Stimulated activated CD8-positive, alpha-beta memory T cell treated with anti-CD3 and anti-CD28 coated beads, Interleukin-7, amount 100 ng/mL, for 1 hour (primary cell): ENCODE results near the gene TOMM20.

Experiments used
- DNase-seq, 2 donors: peaks; one replicate each; pipeline ENCODE4 v3.0.0-alpha.2; 2020; ENCODE audit warnings: low read depth in 2 of 2

Gene TOMM20

GRCh38 chr1:235134171-235134570 is 5.5 kb upstream of the TOMM20 start:
- no peak for DNase-seq

GRCh38 chr1:235133086-235133485 is 4.4 kb upstream of the TOMM20 start:
- no peak for DNase-seq

DNA sequence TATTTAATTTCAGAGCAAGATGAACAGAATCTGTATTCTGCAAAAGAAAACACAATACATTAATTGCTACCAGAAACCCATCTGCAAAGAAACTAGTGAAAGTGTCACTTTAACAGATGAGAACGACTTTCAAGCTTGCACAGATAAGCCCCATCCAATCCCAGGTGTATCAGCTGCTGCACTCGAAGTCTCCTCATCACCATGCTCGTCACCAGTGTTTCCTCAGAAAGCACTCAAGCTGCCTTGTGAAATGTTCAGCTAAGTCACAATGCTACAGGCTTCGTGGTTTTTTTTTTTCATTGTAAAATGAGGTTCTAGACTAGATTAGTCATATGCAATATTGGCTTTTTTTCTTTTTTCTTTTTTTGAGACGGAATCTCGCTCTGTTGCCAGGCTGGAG is 3.3 kb upstream of the TOMM20 start:
- DNase-seq = no peak

GRCh38 chr1:235130766-235131270 is 2.2 kb upstream of the TOMM20 start:
- no peak for DNase-seq

DNA sequence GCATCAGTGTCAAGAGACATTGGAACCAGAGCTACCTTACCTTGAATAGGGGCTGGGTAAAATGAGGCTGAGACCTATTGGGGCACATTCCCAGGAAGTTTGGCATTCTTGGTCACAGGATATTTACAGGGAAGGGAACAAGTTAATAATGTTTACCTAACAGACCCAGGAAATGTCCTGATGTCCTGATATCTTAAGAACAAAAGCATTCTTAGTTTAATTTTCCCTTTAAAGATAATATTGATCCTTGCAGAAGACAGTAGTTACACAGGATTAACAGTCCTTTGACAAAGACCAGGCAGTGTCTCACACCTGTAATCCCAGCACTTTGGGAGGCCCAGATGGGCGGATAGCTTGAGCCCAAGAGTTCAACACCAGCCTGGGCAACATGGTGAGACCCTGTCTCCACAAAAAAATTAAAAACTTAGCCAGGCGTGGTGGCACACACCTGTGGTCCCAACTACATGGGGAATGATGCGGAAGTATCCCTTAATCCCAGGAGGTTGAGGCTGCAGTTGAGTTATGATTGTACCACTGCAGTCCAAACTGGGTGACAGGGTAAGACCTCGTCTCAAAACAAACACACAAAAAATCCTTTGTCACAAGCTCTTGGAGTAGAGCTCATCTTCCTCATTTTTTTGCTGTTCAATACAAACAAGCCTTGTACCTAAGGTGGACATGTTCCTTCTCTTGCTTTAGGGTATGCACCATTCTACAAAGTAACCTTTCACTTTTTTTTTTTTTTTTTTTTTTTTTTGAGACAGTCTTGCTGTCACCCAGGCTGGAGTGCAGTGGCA is 1.3 kb upstream of the TOMM20 start:
- no peak for DNase-seq

DNA sequence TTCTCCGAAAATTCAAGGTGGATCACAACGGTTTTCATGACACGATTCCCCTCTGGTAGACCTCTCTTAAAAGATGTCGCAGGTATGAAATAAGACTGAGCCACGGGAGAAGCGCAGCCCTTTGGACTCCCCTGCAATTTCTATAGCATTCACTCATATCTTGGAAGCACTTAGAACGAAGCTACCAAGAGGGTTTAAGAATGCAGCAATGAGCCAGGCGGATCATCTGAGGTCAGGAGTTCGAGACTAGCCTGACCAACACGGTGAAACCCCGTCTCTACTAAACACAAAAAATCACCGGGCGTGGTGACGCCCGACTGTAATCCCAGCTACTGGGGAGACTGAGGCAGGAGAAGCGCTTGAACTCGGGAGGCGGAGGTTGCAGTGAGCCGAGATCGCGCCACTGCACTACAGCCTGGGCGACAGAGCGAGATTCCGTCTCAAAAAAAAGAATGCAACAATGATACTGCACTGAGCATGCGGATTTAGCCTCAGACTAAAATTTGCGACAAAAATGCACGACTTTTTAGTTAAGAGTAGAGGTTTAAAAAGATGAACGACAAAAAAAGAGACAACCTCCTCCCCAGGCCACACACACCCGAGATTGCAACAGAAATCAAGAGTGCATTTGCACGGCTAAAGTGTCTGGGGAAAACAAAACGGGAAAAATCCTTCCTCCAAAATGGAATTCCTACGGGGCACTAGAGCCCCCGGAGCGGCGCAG is 743 bp downstream of the TOMM20 start:
- DNase-seq = no peak

GRCh38 chr1:235127203-235127602 is 1.4 kb downstream of the TOMM20 start:
- DNase-seq = no peak

GRCh38 chr1:235124665-235125064 is 4.0 kb downstream of the TOMM20 start:
- DNase-seq = no peak

- DNase-seq = no peak
Observed at GRCh38 chr1:235124111-235124510, 4.5 kb downstream of the TOMM20 start.

- no peak for DNase-seq
Observed at GRCh38 chr1:235122348-235122747, 6.3 kb downstream of the TOMM20 start.

GRCh38 chr1:235113183-235113917 is 15.3 kb downstream of the TOMM20 start:
- DNase-seq = no peak

DNA sequence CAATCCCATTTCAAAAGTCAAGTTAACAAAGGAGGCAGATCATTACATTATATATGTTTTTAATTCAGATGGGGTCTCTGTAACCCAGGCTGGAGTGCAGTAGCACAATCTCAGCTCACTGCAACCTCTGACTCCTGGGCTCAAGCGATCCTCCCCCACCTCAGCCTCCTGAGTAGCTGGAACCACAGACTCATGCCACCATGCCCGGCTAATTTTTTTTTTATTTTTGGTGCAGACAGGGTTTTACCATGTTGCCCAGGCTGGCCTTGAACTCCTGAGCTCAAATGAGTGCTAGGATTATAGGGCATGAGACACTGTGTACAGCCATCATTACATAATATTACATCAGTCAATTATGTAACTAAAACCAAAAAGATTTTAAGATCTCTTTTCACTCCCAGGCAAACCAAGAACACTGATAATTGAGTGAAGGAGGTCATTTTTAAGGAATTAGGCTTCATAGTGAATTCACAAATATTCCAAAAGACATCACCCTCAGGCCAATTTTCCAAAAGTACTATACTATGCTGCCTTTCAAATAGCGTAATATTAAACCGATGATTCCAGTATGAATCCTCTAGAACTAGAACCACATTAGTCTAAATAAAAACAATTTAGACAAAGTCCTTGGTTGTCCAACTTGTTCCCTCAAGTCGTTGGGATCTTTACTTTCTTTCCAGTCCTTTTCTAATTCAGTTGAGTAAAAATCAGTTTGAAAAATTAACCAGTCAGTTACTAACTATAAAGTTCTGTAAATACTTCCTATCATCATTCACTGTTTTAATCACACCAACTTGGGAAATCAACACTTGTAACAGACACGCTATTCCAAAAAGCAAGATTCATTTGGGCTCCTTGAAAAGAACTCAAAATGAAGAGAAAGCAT is 16.1 kb downstream of the TOMM20 start:
- no peak for DNase-seq

GRCh38 chr1:235111107-235111506 is 17.5 kb downstream of the TOMM20 start:
- DNase-seq = no peak

DNA sequence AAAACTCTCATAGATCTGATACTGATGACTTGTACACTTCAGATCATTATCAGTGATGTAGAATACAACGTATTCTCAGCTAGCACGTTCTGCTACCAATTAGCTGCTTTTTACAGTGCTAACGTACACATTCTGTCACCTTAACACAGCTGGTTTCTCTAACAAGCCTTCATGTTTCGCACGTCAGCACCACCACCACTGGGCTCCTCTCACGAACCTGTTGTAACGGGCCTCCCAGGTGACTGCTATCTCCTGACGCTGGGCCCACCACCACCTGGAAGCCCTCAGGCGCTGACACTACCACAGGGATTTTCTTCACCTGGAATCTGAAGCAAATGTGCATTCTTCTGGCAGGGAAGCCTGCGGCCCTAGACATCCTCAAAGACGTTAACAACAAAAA is 19.8 kb downstream of the TOMM20 start:
- no peak for DNase-seq

DNA sequence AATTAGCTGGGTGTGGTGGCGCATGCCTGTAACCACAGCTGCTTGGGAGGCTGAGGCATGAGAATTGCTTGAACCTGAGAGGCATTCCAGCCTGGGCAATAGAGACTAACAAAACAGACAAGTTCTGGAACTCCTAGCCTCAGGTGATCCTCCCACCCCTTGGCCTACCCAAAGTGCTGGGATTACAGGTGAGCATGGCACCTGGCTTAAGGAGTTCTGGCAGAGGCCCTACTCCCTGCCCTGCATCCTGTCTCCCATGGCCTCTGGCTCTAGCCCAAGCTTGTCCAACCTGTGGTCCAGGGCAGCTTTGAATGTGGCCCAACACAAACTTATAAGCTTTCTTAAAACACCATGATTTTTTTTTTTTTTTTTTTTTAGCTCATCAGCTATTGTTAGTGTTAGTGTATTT is 20.4 kb downstream of the TOMM20 start:
- no peak for DNase-seq

GRCh38 chr1:235107368-235108184 is 21.1 kb downstream of the TOMM20 start:
- DNase-seq = no peak

- DNase-seq = no peak
Observed at GRCh38 chr1:235106457-235106856, 22.2 kb downstream of the TOMM20 start.

DNA sequence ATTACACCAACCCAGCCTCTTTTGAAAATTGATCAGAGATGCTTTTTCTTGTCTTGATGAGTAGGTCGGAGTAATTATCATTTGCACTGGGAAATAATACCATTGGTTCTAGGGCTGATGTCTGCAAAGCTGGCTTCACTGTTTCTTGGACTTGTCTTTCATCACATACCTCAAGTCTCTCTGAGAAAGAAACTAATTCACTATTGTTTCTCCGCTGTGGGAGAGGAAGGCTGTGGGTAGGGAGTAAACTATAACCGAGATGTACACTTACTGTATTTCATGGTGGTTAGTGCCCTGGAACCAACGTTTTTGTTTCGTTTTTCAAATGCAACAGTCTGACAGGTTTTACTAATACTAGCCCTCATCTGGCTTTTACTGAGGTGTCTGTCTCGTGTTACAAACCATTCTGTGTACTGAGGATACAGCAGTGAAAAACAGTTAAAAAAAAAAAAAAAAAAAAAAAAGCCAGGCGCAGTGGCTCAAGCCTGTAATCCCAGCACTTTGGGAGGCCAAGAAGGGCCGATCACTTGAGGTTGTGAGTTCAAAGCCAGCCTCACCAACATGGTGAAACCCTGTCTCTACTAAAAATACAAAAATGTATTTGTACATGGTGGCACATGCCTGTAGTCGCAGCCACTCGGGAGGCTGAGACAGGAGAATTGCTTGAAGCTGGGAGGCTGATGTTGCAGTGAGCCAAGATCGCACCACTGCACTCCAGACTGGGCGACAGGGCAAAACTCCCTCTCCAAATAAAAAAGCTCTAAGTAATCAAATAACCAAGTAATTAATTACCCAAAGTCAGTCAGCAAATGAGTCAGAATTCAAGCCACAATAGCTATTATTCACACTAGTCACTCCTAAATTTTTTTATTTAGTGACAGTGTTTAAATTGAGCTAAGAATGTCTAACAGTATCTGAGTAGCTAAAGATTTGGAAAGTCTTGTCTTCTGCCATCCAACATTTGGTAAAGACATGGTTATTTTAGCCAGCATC is 23.3 kb downstream of the TOMM20 start:
- no peak for DNase-seq

GRCh38 chr1:235102993-235103411 is 25.6 kb downstream of the TOMM20 start:
- DNase-seq = no peak
